NCI-H1930 (cell line): ENCODE measurements around the gene NXF3.
"Not testable (repeated sequence)": the region's sequence is repeated elsewhere in the genome, so short reads cannot be mapped to it uniquely, and the experiment has no call there.

Source experiments
- DNase-seq, 2 experiments: peaks; one replicate each; lab custom pipeline; 2025; lab: John Stamatoyannopoulos, UW

Gene NXF3

GRCh38 chrX:103092942-103093341, at the start of gene NXF3:
TSS of gene NXF3 (minus strand) at chrX:103093143. CDS start at chrX:103093023, 120 bp downstream.
- DNase-seq, result no peak

- not testable (repeated sequence) for DNase-seq
Observed at GRCh38 chrX:103136528-103136927, 43.6 kb upstream of the NXF3 start.

GRCh38 chrX:103124284-103124683, 31.3 kb upstream of the NXF3 start:
- DNase-seq, result no peak

- DNase-seq, result no peak
Observed at GRCh38 chrX:103120748-103121147, 27.8 kb upstream of the NXF3 start.

- not testable (repeated sequence) for DNase-seq
Observed at GRCh38 chrX:103116970-103117369, 24.0 kb upstream of the NXF3 start.

- not testable (repeated sequence) for DNase-seq
Observed at GRCh38 chrX:103109497-103109896, 16.6 kb upstream of the NXF3 start.

- no peak for DNase-seq
Observed at GRCh38 chrX:103107836-103108235, 14.9 kb upstream of the NXF3 start.

GRCh38 chrX:103107227-103107737, 14.3 kb upstream of the NXF3 start:
- not testable (repeated sequence) for DNase-seq

- not testable (repeated sequence) for DNase-seq
Observed at GRCh38 chrX:103104370-103104769, 11.4 kb upstream of the NXF3 start.

GRCh38 chrX:103103866-103104265, 10.9 kb upstream of the NXF3 start:
- not testable (repeated sequence) for DNase-seq

- DNase-seq, result no peak
Observed at GRCh38 chrX:103101299-103102042, 8.5 kb upstream of the NXF3 start.

- DNase-seq, result no peak
Observed at GRCh38 chrX:103100484-103100883, 7.5 kb upstream of the NXF3 start.

- DNase-seq, result no peak
Observed at GRCh38 chrX:103099691-103100090, 6.7 kb upstream of the NXF3 start.

GRCh38 chrX:103098488-103098887, 5.5 kb upstream of the NXF3 start:
- no peak for DNase-seq

- DNase-seq, result no peak
Observed at GRCh38 chrX:103081051-103081450, 11.9 kb downstream of the NXF3 start.

- no peak for DNase-seq
Observed at GRCh38 chrX:103073467-103073866, 19.5 kb downstream of the NXF3 start.

GRCh38 chrX:103066606-103067005, 26.3 kb downstream of the NXF3 start:
- no peak for DNase-seq

GRCh38 chrX:103063918-103064434, 29.0 kb downstream of the NXF3 start, which contains the start of gene BEX1:
TSS of gene BEX1 (minus strand) at chrX:103064171. CDS start at chrX:103063274, 897 bp downstream.
- DNase-seq, result peak; percentile 66 to 87

GRCh38 chrX:103063191-103063845, 29.6 kb downstream of the NXF3 start:
- DNase-seq, result peak; percentile 28 to 39

GRCh38 chrX:103061486-103061885, 31.5 kb downstream of the NXF3 start:
- DNase-seq, result no peak

- no peak for DNase-seq
Observed at GRCh38 chrX:103056902-103057301, 36.0 kb downstream of the NXF3 start.

GRCh38 chrX:103052625-103053024, 40.3 kb downstream of the NXF3 start:
- no peak for DNase-seq

GRCh38 chrX:103051260-103051789, 41.6 kb downstream of the NXF3 start:
- no peak for DNase-seq
